WTC11 (cell line): ENCODE measurements around the gene PPFIBP1. TPM values are rescaled to one million over a fixed set of nuclear protein-coding genes. Genes with fewer than 3 reads are reported as not detected.

Experiments
- ATAC-seq: fragments of 200-7000 bp; cut with Tn5 transposase; 2 replicates; pipeline ENCODE4 v1.10.0; 2021; ENCODE audit warnings: mild to moderate bottlenecking, moderate library complexity
- CTCF ChIA-PET: fragments of 300-600 bp; sonication (Branson Sonifier 250); formaldehyde crosslinking; loops from one replicate; lab custom pipeline; 2021; ENCODE audit warnings: antibody characterized with exemption; lab: Charles Lee
- POLR2A ChIA-PET: fragments of 350-600 bp; sonication (Branson Sonifier 250); formaldehyde crosslinking; loops from one replicate; lab custom pipeline; 2021; ENCODE audit warnings: antibody characterized with exemption; lab: Charles Lee
- DNase-seq: peaks from one replicate; pipeline ENCODE4 v3.0.0; 2021; ENCODE audit warnings: low spot score
- H3K27ac Mint-ChIP-seq: 2 replicates; pipeline ENCODE4 v1.8.0; 2021; ENCODE audit warnings: mixed read lengths
- H3K27me3 Mint-ChIP-seq: 2 replicates; pipeline ENCODE4 v1.8.0; 2021; ENCODE audit warnings: low read depth, mild to moderate bottlenecking, moderate library complexity, mixed read lengths
- H3K36me3 Mint-ChIP-seq: 2 replicates; pipeline ENCODE4 v1.8.0; 2021; ENCODE audit warnings: mixed read lengths
- H3K4me1 Mint-ChIP-seq: 2 replicates; pipeline ENCODE4 v1.8.0; 2022; ENCODE audit warnings: mixed read lengths
- H3K4me3 Mint-ChIP-seq: 2 replicates; pipeline ENCODE4 v1.8.0; 2021; ENCODE audit warnings: mild to moderate bottlenecking, moderate library complexity, mixed read lengths
- H3K9me3 Mint-ChIP-seq: 2 replicates; pipeline ENCODE4 v1.8.0; 2021; ENCODE audit warnings: mixed read lengths
- EMX1 ChIP-seq: fragments of 250-450 bp; sonication (Bioruptor Pico); IDR thresholded peaks from 2 replicates; pipeline ENCODE4 v1.8.0; 2021; ENCODE audit warnings: mild to moderate bottlenecking
- FOXK1 ChIP-seq: sonication (generic); formaldehyde crosslinking; IDR thresholded peaks from 2 replicates; pipeline ENCODE4 v1.8.0; 2022; ENCODE audit warnings: mild to moderate bottlenecking, moderate library complexity, missing genetic modification reagents
- FOXP1 ChIP-seq: sonication (generic); formaldehyde crosslinking; IDR thresholded peaks from 2 replicates; pipeline ENCODE4 v1.8.0; 2022; ENCODE audit warnings: missing genetic modification reagents, mild to moderate bottlenecking, moderate library complexity, borderline replicate concordance
- IRF2 ChIP-seq: sonication (generic); formaldehyde crosslinking; IDR thresholded peaks from 2 replicates; pipeline ENCODE4 v1.8.0; 2022; ENCODE audit warnings: low read depth, missing genetic modification reagents, borderline replicate concordance
- JAZF1 ChIP-seq: fragments of 250-450 bp; sonication (Bioruptor Pico); IDR thresholded peaks from 2 replicates; pipeline ENCODE4 v1.9.0; 2021; ENCODE audit warnings: moderate library complexity, mild to moderate bottlenecking, inconsistent platforms
- KAT7 ChIP-seq: sonication (generic); formaldehyde crosslinking; IDR thresholded peaks from 2 replicates; pipeline ENCODE4 v1.8.1; 2023; ENCODE audit warnings: missing genetic modification reagents, mild to moderate bottlenecking, borderline replicate concordance
- MXD4 ChIP-seq: fragments of 250-450 bp; sonication (Bioruptor Pico); IDR thresholded peaks from 2 replicates; pipeline ENCODE4 v1.8.0; 2021; ENCODE audit warnings: mild to moderate bottlenecking, moderate library complexity, borderline replicate concordance
- NR2C2 ChIP-seq: sonication (generic); formaldehyde crosslinking; IDR thresholded peaks from 2 replicates; pipeline ENCODE4 v1.8.0; 2022; ENCODE audit warnings: mild to moderate bottlenecking, missing genetic modification reagents
- SMAD3 ChIP-seq: sonication (generic); formaldehyde crosslinking; IDR thresholded peaks from 2 replicates; pipeline ENCODE4 v1.8.0; 2022; ENCODE audit warnings: missing genetic modification reagents, mild to moderate bottlenecking, borderline replicate concordance
- SOX15 ChIP-seq: fragments of 250-450 bp; sonication (Bioruptor Pico); IDR thresholded peaks from 2 replicates; pipeline ENCODE4 v1.9.0; 2021; ENCODE audit warnings: mild to moderate bottlenecking
- ZNF317 ChIP-seq: sonication (generic); formaldehyde crosslinking; IDR thresholded peaks from 2 replicates; pipeline ENCODE4 v1.8.1; 2023; ENCODE audit warnings: low read depth, mild to moderate bottlenecking, moderate library complexity, missing genetic modification reagents, borderline replicate concordance
- ZNF671 ChIP-seq: fragments of 250-450 bp; sonication (Bioruptor Pico); IDR thresholded peaks from 2 replicates; pipeline ENCODE4 v1.8.0; 2021; ENCODE audit warnings: mild to moderate bottlenecking
- total RNA-seq: library from RNA; stranded (reverse); gene quantifications from 3 replicates; pipeline ENCODE4 v1.2.3, GENCODE V29; 2021
- TF ChIP-seq, protein P1 (sequence below): fragments of 250-450 bp; sonication (Bioruptor Pico); IDR thresholded peaks from 2 replicates; pipeline ENCODE4 v1.9.0; 2021; ENCODE audit warnings: mild to moderate bottlenecking, borderline replicate concordance
- TF ChIP-seq, protein P2 (sequence below): sonication (generic); formaldehyde crosslinking; conservative IDR thresholded peaks from 2 replicates; pipeline ENCODE4 v1.8.1; 2022; ENCODE audit warnings: mild to moderate bottlenecking, missing genetic modification reagents
- TF ChIP-seq, protein P3 (sequence below): sonication (generic); formaldehyde crosslinking; IDR thresholded peaks from 2 replicates; pipeline ENCODE4 v1.8.1; 2022; ENCODE audit warnings: missing genetic modification reagents, borderline replicate concordance
- TF ChIP-seq, protein P4 (sequence below): sonication (generic); formaldehyde crosslinking; IDR thresholded peaks from 2 replicates; pipeline ENCODE4 v1.8.0; 2022; ENCODE audit warnings: mild to moderate bottlenecking, missing genetic modification reagents
- TF ChIP-seq, protein P5 (sequence below): sonication (generic); formaldehyde crosslinking; IDR thresholded peaks from 2 replicates; pipeline ENCODE4 v1.8.1; 2023; ENCODE audit warnings: mild to moderate bottlenecking, missing genetic modification reagents
- TF ChIP-seq, protein P6 (sequence below): sonication (generic); formaldehyde crosslinking; IDR thresholded peaks from 2 replicates; pipeline ENCODE4 v1.8.1; 2022; ENCODE audit warnings: mild to moderate bottlenecking, moderate library complexity, missing genetic modification reagents
- TF ChIP-seq, protein P7 (sequence below): sonication (generic); formaldehyde crosslinking; IDR thresholded peaks from 2 replicates; pipeline ENCODE4 v1.8.1; 2023; ENCODE audit warnings: mild to moderate bottlenecking, missing genetic modification reagents, moderate library complexity

The PPFIBP1 gene
- total RNA-seq, 1 experiment from 2014 or later, result 27.7 TPM

DNA sequence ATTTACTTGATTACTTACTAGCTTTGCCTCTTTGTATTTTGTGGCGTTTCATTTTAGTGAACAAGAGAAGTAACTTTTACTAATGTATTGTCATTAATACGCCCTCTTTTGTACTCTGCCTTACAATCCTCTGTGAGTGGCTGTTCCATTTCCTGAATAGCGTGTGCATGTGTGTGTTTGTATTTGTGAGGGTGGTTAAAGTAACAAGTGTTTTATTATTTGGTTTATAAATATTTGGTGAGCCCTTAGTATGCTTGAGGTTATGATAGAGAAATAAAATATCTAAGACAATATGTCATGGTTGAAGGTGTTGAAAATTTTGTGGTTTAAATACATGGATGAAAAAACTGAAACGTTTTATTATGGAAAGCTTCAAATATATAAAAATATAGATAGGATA is 100.6 kb downstream of the PPFIBP1 start (continued):
- TF ChIP-seq, protein P1, sequence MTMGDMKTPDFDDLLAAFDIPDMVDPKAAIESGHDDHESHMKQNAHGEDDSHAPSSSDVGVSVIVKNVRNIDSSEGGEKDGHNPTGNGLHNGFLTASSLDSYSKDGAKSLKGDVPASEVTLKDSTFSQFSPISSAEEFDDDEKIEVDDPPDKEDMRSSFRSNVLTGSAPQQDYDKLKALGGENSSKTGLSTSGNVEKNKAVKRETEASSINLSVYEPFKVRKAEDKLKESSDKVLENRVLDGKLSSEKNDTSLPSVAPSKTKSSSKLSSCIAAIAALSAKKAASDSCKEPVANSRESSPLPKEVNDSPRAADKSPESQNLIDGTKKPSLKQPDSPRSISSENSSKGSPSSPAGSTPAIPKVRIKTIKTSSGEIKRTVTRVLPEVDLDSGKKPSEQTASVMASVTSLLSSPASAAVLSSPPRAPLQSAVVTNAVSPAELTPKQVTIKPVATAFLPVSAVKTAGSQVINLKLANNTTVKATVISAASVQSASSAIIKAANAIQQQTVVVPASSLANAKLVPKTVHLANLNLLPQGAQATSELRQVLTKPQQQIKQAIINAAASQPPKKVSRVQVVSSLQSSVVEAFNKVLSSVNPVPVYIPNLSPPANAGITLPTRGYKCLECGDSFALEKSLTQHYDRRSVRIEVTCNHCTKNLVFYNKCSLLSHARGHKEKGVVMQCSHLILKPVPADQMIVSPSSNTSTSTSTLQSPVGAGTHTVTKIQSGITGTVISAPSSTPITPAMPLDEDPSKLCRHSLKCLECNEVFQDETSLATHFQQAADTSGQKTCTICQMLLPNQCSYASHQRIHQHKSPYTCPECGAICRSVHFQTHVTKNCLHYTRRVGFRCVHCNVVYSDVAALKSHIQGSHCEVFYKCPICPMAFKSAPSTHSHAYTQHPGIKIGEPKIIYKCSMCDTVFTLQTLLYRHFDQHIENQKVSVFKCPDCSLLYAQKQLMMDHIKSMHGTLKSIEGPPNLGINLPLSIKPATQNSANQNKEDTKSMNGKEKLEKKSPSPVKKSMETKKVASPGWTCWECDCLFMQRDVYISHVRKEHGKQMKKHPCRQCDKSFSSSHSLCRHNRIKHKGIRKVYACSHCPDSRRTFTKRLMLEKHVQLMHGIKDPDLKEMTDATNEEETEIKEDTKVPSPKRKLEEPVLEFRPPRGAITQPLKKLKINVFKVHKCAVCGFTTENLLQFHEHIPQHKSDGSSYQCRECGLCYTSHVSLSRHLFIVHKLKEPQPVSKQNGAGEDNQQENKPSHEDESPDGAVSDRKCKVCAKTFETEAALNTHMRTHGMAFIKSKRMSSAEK (CRISPR knock-in tag), result no peak
- TF ChIP-seq SOX15 (CRISPR knock-in tag), result no peak
- no peak for TF ChIP-seq IRF2
- TF ChIP-seq, protein P2, sequence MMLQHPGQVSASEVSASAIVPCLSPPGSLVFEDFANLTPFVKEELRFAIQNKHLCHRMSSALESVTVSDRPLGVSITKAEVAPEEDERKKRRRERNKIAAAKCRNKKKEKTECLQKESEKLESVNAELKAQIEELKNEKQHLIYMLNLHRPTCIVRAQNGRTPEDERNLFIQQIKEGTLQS (CRISPR knock-in tag), result no peak

DNA sequence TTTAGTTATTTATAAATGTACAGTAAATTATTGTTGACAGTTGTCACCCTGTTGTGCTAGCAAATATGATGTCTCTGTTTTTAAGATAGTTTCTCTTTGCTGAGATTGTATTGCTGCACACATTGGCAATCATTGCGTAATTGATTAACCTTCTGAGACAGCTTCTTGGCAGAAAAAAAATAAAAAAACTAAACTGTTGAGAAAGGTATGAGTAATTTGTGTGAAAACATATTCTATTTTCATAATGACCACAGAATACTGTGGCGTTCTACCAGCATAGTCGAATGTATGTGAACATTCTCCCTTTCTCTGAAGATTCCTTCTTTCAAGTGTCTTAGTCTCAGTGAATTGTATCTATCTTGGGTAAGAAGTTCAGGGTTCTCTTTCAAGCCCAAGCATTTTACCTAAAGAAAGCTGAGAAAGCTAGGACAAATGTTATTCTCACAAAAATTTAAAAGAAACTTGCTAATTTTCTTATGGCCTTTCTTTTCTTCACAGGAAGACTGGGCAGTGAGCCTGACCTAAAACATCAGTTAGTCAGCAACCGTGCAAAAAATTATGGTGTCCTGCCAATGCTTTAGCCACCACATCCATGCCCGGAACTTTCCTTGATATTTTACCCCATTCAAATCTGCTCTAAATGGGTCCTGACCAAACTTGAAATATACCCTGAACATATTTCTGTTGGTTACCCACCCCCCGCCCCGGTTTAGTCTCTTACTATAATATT is 103.3 kb downstream of the PPFIBP1 start:
- CTCF ChIA-PET, result no interaction called here
- Mint-ChIP-seq H3K4me3 (no peak overlapping the region), H3K9me3 (no peaks in the 10 kb centered on the region), H3K27ac (no peak overlapping the region), H3K27me3 (no peaks in the 10 kb centered on the region), H3K36me3 (no peaks in the 10 kb centered on the region), H3K4me1 (no peaks in the 10 kb centered on the region)
- POLR2A ChIA-PET, result no interaction called here
- DNase-seq (no peak), ATAC-seq (no peak)
- no peak for TF ChIP-seq FOXP1 (CRISPR knock-in tag)
- TF ChIP-seq, protein P3, sequence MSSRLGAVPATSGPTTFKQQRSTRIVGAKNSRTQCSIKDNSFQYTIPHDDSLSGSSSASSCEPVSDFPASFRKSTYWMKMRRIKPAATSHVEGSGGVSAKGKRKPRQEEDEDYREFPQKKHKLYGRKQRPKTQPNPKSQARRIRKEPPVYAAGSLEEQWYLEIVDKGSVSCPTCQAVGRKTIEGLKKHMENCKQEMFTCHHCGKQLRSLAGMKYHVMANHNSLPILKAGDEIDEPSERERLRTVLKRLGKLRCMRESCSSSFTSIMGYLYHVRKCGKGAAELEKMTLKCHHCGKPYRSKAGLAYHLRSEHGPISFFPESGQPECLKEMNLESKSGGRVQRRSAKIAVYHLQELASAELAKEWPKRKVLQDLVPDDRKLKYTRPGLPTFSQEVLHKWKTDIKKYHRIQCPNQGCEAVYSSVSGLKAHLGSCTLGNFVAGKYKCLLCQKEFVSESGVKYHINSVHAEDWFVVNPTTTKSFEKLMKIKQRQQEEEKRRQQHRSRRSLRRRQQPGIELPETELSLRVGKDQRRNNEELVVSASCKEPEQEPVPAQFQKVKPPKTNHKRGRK (CRISPR knock-in tag), result no peak
- no peak for TF ChIP-seq MXD4 (CRISPR knock-in tag)
- no peak for TF ChIP-seq NR2C2
- no peak for TF ChIP-seq SMAD3 (CRISPR knock-in tag)
- TF ChIP-seq, protein P4, sequence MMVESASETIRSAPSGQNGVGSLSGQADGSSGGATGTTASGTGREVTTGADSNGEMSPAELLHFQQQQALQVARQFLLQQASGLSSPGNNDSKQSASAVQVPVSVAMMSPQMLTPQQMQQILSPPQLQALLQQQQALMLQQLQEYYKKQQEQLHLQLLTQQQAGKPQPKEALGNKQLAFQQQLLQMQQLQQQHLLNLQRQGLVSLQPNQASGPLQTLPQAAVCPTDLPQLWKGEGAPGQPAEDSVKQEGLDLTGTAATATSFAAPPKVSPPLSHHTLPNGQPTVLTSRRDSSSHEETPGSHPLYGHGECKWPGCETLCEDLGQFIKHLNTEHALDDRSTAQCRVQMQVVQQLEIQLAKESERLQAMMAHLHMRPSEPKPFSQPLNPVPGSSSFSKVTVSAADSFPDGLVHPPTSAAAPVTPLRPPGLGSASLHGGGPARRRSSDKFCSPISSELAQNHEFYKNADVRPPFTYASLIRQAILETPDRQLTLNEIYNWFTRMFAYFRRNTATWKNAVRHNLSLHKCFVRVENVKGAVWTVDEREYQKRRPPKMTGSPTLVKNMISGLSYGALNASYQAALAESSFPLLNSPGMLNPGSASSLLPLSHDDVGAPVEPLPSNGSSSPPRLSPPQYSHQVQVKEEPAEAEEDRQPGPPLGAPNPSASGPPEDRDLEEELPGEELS (CRISPR knock-in tag), result no peak
- TF ChIP-seq, protein P5, sequence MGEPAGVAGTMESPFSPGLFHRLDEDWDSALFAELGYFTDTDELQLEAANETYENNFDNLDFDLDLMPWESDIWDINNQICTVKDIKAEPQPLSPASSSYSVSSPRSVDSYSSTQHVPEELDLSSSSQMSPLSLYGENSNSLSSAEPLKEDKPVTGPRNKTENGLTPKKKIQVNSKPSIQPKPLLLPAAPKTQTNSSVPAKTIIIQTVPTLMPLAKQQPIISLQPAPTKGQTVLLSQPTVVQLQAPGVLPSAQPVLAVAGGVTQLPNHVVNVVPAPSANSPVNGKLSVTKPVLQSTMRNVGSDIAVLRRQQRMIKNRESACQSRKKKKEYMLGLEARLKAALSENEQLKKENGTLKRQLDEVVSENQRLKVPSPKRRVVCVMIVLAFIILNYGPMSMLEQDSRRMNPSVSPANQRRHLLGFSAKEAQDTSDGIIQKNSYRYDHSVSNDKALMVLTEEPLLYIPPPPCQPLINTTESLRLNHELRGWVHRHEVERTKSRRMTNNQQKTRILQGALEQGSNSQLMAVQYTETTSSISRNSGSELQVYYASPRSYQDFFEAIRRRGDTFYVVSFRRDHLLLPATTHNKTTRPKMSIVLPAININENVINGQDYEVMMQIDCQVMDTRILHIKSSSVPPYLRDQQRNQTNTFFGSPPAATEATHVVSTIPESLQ (CRISPR knock-in tag), result no peak
- TF ChIP-seq ZNF317 (CRISPR knock-in tag), result no peak
- TF ChIP-seq JAZF1 (CRISPR knock-in tag), result no peak
- TF ChIP-seq, protein P6, sequence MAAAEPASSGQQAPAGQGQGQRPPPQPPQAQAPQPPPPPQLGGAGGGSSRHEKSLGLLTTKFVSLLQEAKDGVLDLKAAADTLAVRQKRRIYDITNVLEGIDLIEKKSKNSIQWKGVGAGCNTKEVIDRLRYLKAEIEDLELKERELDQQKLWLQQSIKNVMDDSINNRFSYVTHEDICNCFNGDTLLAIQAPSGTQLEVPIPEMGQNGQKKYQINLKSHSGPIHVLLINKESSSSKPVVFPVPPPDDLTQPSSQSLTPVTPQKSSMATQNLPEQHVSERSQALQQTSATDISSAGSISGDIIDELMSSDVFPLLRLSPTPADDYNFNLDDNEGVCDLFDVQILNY (CRISPR knock-in tag), result no peak
- TF ChIP-seq FOXK1 (CRISPR knock-in tag), result no peak
- TF ChIP-seq ZNF671 (CRISPR knock-in tag), result no peak
- TF ChIP-seq EMX1 (CRISPR knock-in tag), result no peak
- TF ChIP-seq, protein P1 (CRISPR knock-in tag), result no peak
- no peak for TF ChIP-seq KAT7 (CRISPR knock-in tag)
- TF ChIP-seq, protein P7, sequence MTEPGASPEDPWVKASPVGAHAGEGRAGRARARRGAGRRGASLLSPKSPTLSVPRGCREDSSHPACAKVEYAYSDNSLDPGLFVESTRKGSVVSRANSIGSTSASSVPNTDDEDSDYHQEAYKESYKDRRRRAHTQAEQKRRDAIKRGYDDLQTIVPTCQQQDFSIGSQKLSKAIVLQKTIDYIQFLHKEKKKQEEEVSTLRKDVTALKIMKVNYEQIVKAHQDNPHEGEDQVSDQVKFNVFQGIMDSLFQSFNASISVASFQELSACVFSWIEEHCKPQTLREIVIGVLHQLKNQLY, result no peak
